Upper lobe of left lung (tissue), 4 donors: ENCODE measurements around the gene GPER1.

ENCODE experiments used
- CTCF ChIP-seq, 6 experiments: fragments of 450-650 bp in 4 of 6; fragments of 200-600 bp in 2 of 6; sonication (generic) in 2 of 6; IDR thresholded peaks; one replicate each; pipeline ENCODE4 v1.5.1; 2016 to 2019; ENCODE audit warnings: antibody characterized with exemption in 6 of 6
- EP300 ChIP-seq, 4 donors: sonication (generic); formaldehyde crosslinking; IDR thresholded peaks; one replicate each; pipeline ENCODE4 v1.5.1; 2017; ENCODE audit warnings: antibody characterized with exemption in 4 of 4, control low read depth in 2 of 4
- POLR2A ChIP-seq, 4 donors: fragments of 450-650 bp; IDR thresholded peaks; one replicate each; pipeline ENCODE4 v1.5.1; 2016 to 2017; ENCODE audit warnings: antibody characterized with exemption in 4 of 4, mild to moderate bottlenecking in 2 of 4
- POLR2AphosphoS5 ChIP-seq, 2 donors: sonication (generic); formaldehyde crosslinking; IDR thresholded peaks; one replicate each; pipeline ENCODE4 v1.5.1; 2017; ENCODE audit warnings: antibody characterized with exemption in 2 of 2

- TF ChIP-seq POLR2A (IDR thresholded peaks at IDR 0.05), result no peak
- TF ChIP-seq CTCF (IDR thresholded peaks at IDR 0.05), result no peak
- no peak for TF ChIP-seq POLR2AphosphoS5 (IDR thresholded peaks at IDR 0.05)
- TF ChIP-seq EP300 (IDR thresholded peaks at IDR 0.05), result no peak
Measured at GRCh38 chr7:1085266-1085665, 2.6 kb upstream of the GPER1 start.
